Ishikawa (cell line): Measurements from ENCODE around the gene REV1.

Source experiments
- CREB1 ChIP-seq: IDR thresholded peaks from 2 replicates; pipeline ENCODE4 v1.6.1; 2012; ENCODE audit warnings: low read depth
- RAD21 ChIP-seq: IDR thresholded peaks from 2 replicates; pipeline ENCODE4 v1.6.1; 2012; ENCODE audit warnings: low read depth
- ZBTB7A ChIP-seq: IDR thresholded peaks from 2 replicates; pipeline ENCODE4 v1.6.1; 2012; ENCODE audit warnings: low read depth
- TF ChIP-seq, protein P1 (sequence below): IDR thresholded peaks from 2 replicates; pipeline ENCODE4 v1.6.1; 2012; ENCODE audit warnings: low read depth, mild to moderate bottlenecking
- TF ChIP-seq, protein P2 (sequence below): IDR thresholded peaks from 2 replicates; pipeline ENCODE4 v1.6.1; 2012

DNA sequence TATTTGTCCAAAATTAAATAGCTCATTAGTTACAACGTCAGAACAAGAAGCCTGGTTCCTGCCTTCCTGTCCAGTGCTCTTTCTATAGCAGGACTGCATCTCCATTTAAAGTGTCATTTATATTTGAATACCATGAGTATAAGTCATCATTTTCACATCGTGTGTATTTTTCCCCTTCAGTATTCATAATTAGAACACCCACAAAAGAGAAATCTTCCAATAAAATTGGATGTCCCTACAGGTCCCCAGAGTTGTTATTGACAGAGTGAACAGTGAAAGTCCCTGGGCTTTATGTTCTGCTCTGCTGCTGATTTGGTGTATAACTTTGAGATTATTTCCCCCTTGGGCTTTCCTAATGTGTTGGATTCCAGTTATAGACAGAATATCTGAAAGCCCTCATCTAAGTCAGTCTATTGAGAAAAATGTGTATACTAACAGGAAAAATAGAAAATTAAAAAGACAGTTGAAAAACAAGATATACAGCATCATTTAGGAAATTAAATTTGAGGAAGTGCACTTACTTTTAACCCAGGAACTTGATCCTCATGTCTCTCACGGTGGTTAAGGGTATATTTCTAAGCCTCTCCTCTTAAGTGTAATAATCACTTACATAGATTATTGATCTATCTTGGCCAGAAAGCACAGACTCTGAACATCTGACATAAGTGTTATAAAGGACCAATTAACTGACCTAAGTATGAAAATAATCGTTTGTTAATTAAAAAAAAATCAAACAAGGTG, 15.2 kb upstream of the REV1 start:
- TF ChIP-seq ZBTB7A (no peak), RAD21 (no peak), CREB1 (no peak)
- TF ChIP-seq, protein P1, sequence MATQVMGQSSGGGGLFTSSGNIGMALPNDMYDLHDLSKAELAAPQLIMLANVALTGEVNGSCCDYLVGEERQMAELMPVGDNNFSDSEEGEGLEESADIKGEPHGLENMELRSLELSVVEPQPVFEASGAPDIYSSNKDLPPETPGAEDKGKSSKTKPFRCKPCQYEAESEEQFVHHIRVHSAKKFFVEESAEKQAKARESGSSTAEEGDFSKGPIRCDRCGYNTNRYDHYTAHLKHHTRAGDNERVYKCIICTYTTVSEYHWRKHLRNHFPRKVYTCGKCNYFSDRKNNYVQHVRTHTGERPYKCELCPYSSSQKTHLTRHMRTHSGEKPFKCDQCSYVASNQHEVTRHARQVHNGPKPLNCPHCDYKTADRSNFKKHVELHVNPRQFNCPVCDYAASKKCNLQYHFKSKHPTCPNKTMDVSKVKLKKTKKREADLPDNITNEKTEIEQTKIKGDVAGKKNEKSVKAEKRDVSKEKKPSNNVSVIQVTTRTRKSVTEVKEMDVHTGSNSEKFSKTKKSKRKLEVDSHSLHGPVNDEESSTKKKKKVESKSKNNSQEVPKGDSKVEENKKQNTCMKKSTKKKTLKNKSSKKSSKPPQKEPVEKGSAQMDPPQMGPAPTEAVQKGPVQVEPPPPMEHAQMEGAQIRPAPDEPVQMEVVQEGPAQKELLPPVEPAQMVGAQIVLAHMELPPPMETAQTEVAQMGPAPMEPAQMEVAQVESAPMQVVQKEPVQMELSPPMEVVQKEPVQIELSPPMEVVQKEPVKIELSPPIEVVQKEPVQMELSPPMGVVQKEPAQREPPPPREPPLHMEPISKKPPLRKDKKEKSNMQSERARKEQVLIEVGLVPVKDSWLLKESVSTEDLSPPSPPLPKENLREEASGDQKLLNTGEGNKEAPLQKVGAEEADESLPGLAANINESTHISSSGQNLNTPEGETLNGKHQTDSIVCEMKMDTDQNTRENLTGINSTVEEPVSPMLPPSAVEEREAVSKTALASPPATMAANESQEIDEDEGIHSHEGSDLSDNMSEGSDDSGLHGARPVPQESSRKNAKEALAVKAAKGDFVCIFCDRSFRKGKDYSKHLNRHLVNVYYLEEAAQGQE, result no peak
- TF ChIP-seq, protein P2, sequence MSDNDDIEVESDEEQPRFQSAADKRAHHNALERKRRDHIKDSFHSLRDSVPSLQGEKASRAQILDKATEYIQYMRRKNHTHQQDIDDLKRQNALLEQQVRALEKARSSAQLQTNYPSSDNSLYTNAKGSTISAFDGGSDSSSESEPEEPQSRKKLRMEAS, result no peak
